ENCODE results near the gene GCSAM. TPM values are rescaled to one million over a fixed set of nuclear protein-coding genes. Genes with fewer than 3 reads are reported as not detected.

GCSAM gene
- total RNA-seq, 2 experiments from 2014 or later = 14.5 to 14.6 TPM

GRCh38 chr3:112128843-112129727 is 4.0 kb downstream of the GCSAM start:
- H3K27me3 Mint-ChIP-seq (ENCODE audit: low read depth) = no peaks in the 10 kb centered on the region
- peak overlapping the region; percentile 4 for H3K4me3 Mint-ChIP-seq
- intact Hi-C loops (cut with micrococcal nuclease) = loop anchor here (1.0 to 5.0 kb wide), 4 partner anchors 14 to 548 kb away; partner anchors contain the start of gene SLC35A5
- H3K9me3 Mint-ChIP-seq = no peaks in the 10 kb centered on the region
- H3K36me3 Mint-ChIP-seq (ENCODE audit: low read depth) = peaks cover 8% of the 10 kb centered on the region
- peak; percentile 82 for DNase-seq
- H3K4me1 Mint-ChIP-seq (ENCODE audit: low read depth) = peaks cover 74% of the 10 kb centered on the region
- H3K27ac Mint-ChIP-seq = peak overlapping the region; percentile 76
- CTCF ChIA-PET = interaction anchor here (1.7 to 3.1 kb wide), 3 partner anchors 8 to 17 kb away, joined by 4 to 13 read pairs (median 5); no protein-coding TSS in a partner anchor

DNA sequence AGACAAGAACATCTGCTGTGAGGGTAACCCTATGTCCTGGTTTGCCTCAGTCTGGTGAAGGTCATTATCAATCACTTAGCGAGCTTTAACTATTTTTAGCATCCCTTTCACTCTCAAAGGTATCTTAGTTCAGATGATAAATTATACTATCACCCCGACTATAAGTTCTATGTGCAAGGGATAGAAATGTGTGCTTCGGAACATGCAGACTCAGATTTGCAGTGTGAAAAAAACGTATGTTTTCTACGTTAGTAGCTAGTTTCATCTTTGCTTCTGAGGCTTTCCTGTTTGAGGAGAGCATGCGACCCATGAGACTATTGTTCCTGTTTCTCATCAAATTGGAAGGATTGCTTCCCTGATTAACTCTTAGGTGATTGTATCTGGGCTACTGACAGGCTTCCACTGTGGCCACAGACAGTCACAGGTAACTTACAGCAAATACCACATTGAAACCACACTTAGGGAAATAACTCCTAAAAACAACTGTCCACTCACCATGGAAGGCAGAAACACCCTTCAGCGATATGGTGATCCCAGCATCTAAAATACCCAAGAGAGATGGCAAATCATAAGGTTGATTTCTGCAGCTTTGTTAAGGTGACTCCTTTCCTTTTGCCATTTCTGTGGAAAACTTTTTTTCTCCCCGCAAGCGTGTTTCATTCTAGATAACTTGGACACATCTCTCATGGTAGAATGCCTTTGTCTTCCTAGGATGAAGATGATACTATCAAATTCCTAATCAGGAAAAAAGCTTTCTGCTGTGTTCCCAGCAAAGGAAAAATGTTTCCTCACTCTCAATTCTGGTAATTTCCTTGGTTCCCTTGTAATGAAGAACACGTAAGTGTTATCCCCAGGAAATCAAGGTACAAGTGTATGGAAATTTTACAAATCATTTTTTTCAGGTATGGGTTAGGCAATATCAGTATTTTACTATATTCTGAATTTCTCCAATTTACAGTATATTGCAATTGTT is 5.2 kb downstream of the GCSAM start:
- DNase-seq = no peak
- Mint-ChIP-seq H3K36me3 (ENCODE audit: low read depth) (peaks cover 16% of the 10 kb centered on the region), H3K4me3 (peak overlapping the region; percentile 49), H3K4me1 (ENCODE audit: low read depth) (peaks cover 61% of the 10 kb centered on the region), H3K9me3 (no peaks in the 10 kb centered on the region), H3K27ac (peak overlapping the region; percentile 76), H3K27me3 (ENCODE audit: low read depth) (no peaks in the 10 kb centered on the region)
- CTCF ChIA-PET = interaction anchor here (0.5 to 3.1 kb wide), 5 partner anchors 9 to 720 kb away, joined by 3 to 13 read pairs (median 4); no protein-coding TSS in a partner anchor
- intact Hi-C loops (cut with micrococcal nuclease) = loop anchor here (2.0 to 5.0 kb wide), 2 partner anchors 15 to 549 kb away; no protein-coding TSS in a partner anchor

DNA sequence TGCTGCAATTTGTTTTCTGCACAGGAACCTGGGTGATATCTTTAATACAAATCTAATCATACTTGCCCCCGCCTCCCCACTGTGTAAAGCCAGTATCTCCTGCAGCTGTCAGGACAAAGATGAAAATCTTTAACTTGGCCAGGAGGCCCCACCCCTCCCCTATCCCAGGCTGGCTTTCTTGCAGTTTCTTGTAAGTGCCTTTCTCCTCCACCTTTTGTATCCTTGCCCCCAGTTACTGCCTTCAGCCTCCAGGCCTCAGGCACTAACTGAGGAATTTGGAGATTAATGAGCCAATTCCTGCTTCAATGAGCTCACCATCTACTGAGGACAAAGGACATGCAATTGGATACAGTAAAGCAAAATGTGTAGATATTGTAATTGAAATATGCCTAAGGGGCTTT is 6.5 kb downstream of the GCSAM start:
- no peak for DNase-seq
- Mint-ChIP-seq H3K4me3 (peak overlapping the region; percentile 20), H3K9me3 (no peaks in the 10 kb centered on the region), H3K4me1 (ENCODE audit: low read depth) (peaks cover 55% of the 10 kb centered on the region), H3K36me3 (ENCODE audit: low read depth) (peaks cover 19% of the 10 kb centered on the region), H3K27ac (peak overlapping the region; percentile 59), H3K27me3 (ENCODE audit: low read depth) (no peaks in the 10 kb centered on the region)
- CTCF ChIA-PET = interaction anchor here (1.1 to 3.1 kb wide), 2 partner anchors 13 to 15 kb away, joined by 4 to 13 read pairs; no protein-coding TSS in a partner anchor
- intact Hi-C loops (cut with micrococcal nuclease) = loop anchor here (2.0 to 5.0 kb wide), 2 partner anchors 14 to 551 kb away; no protein-coding TSS in a partner anchor

DNA sequence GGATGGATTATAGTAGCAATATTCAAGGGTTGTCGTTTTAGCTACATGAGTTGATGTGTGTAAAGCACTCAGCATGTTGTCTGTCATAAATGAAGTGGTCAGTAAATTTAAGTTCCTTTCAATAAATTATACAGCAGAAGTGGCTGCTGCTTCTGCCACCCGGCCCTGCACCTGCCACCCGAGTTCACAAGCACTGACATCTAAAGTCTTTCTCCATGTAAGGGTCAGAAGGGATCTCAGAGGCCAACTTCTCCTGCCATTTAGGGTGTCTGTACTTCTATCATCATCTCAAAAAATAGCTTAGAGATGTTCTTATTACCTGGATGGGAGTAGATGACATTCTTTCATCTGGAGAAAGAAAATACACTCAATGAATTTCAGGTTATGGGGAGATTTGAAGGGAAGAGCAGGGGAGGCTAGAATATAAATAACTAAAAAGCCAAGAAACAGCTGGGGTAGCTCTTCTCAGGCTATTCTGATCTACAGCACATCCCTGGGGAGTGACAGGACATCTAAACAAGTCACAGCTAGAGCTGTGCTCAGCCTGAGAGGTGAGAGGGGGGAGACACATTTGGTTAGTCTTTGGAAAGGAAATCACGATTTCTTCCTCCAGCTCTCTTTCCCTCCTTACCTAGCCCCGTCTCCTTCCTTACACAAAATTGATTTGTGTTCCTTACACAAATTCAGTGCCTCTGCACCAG is 8.0 kb downstream of the GCSAM start:
- no peaks in the 10 kb centered on the region for H3K9me3 Mint-ChIP-seq
- peaks cover 19% of the 10 kb centered on the region for H3K36me3 Mint-ChIP-seq (ENCODE audit: low read depth)
- no peak overlapping the region for H3K4me3 Mint-ChIP-seq
- CTCF ChIA-PET = interaction anchor here (1.4 to 3.7 kb wide), 4 partner anchors 10 to 14 kb away, joined by 4 to 19 read pairs (median 6); no protein-coding TSS in a partner anchor
- H3K4me1 Mint-ChIP-seq (ENCODE audit: low read depth) = peaks cover 56% of the 10 kb centered on the region
- H3K27me3 Mint-ChIP-seq (ENCODE audit: low read depth) = no peaks in the 10 kb centered on the region
- intact Hi-C loops (cut with micrococcal nuclease) = loop anchor here (5.0 kb wide), 1 partner anchor 552 kb away; no protein-coding TSS in a partner anchor
- no peak overlapping the region for H3K27ac Mint-ChIP-seq
- no peak for DNase-seq

GRCh38 chr3:112123548-112123947 is 9.5 kb downstream of the GCSAM start:
- Mint-ChIP-seq H3K27ac (no peak overlapping the region), H3K4me1 (ENCODE audit: low read depth) (peaks cover 54% of the 10 kb centered on the region), H3K27me3 (ENCODE audit: low read depth) (no peaks in the 10 kb centered on the region), H3K4me3 (no peak overlapping the region), H3K36me3 (ENCODE audit: low read depth) (peaks cover 21% of the 10 kb centered on the region), H3K9me3 (no peaks in the 10 kb centered on the region)
- intact Hi-C loops (cut with micrococcal nuclease) = no loop called here
- DNase-seq = no peak
- CTCF ChIA-PET = interaction anchor here (1.6 to 3.7 kb wide), 2 partner anchors 12 to 14 kb away, joined by 4 to 19 read pairs; no protein-coding TSS in a partner anchor

GRCh38 chr3:112122870-112123269 is 10.2 kb downstream of the GCSAM start:
- peaks cover 52% of the 10 kb centered on the region for H3K4me1 Mint-ChIP-seq (ENCODE audit: low read depth)
- CTCF ChIA-PET = interaction anchor here (3.7 kb wide), 1 partner anchor 12 kb away, joined by 19 read pairs; no protein-coding TSS in a partner anchor
- no peaks in the 10 kb centered on the region for H3K9me3 Mint-ChIP-seq
- peaks cover 21% of the 10 kb centered on the region for H3K36me3 Mint-ChIP-seq (ENCODE audit: low read depth)
- no peaks in the 10 kb centered on the region for H3K27me3 Mint-ChIP-seq (ENCODE audit: low read depth)
- DNase-seq = no peak
- no peak overlapping the region for H3K4me3 Mint-ChIP-seq
- intact Hi-C loops (cut with micrococcal nuclease) = no loop called here
- H3K27ac Mint-ChIP-seq = no peak overlapping the region

- intact Hi-C loops (cut with micrococcal nuclease) = no loop called here
- DNase-seq = no peak
- no peaks in the 10 kb centered on the region for H3K27me3 Mint-ChIP-seq (ENCODE audit: low read depth)
- peaks cover 42% of the 10 kb centered on the region for H3K4me1 Mint-ChIP-seq (ENCODE audit: low read depth)
- H3K27ac Mint-ChIP-seq = no peak overlapping the region
- H3K4me3 Mint-ChIP-seq = no peak overlapping the region
- no peaks in the 10 kb centered on the region for H3K9me3 Mint-ChIP-seq
- H3K36me3 Mint-ChIP-seq (ENCODE audit: low read depth) = peaks cover 21% of the 10 kb centered on the region
- CTCF ChIA-PET = interaction anchor here (0.7 to 1.0 kb wide), 2 partner anchors 10 to 171 kb away, joined by 3 read pairs; partner anchors contain the start of gene SLC9C1
These were observed 11.2 kb downstream of the GCSAM start for GRCh38 chr3:112121577-112122547.

- peaks cover 34% of the 10 kb centered on the region for H3K4me1 Mint-ChIP-seq (ENCODE audit: low read depth)
- CTCF ChIA-PET = interaction anchor here (1.2 to 1.5 kb wide), 2 partner anchors 7 to 9 kb away, joined by 3 to 7 read pairs; no protein-coding TSS in a partner anchor
- no peaks in the 10 kb centered on the region for H3K27me3 Mint-ChIP-seq (ENCODE audit: low read depth)
- H3K9me3 Mint-ChIP-seq = no peaks in the 10 kb centered on the region
- no peak for DNase-seq
- H3K4me3 Mint-ChIP-seq = peak overlapping the region; percentile 0
- intact Hi-C loops (cut with micrococcal nuclease) = no loop called here
- H3K36me3 Mint-ChIP-seq (ENCODE audit: low read depth) = peaks cover 19% of the 10 kb centered on the region
- H3K27ac Mint-ChIP-seq = no peak overlapping the region
These were observed 12.8 kb downstream of the GCSAM start for GRCh38 chr3:112119962-112120836.

DNA sequence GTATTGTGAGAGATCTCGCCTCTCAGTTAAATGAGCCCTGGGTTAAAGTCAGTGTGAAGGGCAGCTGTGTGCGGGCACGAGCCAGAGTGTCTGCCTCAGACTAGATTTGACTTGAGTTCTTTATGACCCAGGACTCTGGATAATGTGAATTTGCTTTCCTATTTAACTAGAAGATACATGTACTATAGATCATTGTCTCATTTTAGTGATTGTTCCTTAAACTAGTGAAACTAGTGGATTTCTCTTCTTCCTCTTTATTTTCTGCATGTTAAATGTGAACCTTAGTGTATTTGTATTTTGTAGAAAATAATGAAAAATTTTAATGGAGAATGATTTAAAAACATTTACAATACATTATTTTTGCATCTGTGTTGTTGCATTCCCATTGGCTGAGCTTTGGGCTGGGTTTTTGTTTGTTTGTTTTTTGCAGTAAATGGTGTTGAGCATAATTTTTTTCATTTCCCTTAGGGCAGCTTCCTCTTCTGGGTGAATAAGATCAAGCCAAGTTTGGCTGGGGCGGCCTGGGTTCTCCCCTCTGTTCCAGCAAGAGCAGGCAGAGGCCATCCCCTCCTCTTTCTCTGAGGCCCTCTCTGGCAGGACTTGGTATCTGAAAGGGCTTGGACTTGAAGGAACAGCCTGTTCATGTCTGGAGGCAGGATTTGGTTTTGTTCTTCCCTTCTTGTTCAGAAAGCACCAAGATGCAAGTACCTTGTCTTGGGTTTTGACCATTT is 15.0 kb downstream of the GCSAM start:
- intact Hi-C loops (cut with micrococcal nuclease) = no loop called here
- Mint-ChIP-seq H3K4me1 (ENCODE audit: low read depth) (peaks cover 46% of the 10 kb centered on the region), H3K27ac (no peak overlapping the region), H3K36me3 (ENCODE audit: low read depth) (peaks cover 7% of the 10 kb centered on the region), H3K9me3 (no peaks in the 10 kb centered on the region), H3K4me3 (no peak overlapping the region), H3K27me3 (ENCODE audit: low read depth) (no peaks in the 10 kb centered on the region)
- DNase-seq = no peak
- CTCF ChIA-PET = interaction anchor here (1.0 to 1.8 kb wide), 2 partner anchors 11 to 20 kb away, joined by 3 to 5 read pairs; no protein-coding TSS in a partner anchor
